Measurements from ENCODE around the gene LAPTM5.

LAPTM5 gene

GRCh38 chr1:30751830-30752650 lies 5.5 kb downstream of the LAPTM5 start:
- DNase-seq (ENCODE audit: low read depth) = no peak
- H3K4me1 ChIP-seq (ENCODE audit: control insufficient read depth, insufficient read depth, low read length) = peaks cover 8% of the 10 kb centered on the region
- no peak overlapping the region for H3K9ac ChIP-seq (ENCODE audit: low read length)
- no peaks in the 10 kb centered on the region for H3K36me3 ChIP-seq (ENCODE audit: control insufficient read depth, insufficient read depth, low read length, severe bottlenecking)
- no peak overlapping the region for H3K4me3 ChIP-seq (ENCODE audit: low read length)
- peaks cover 13% of the 10 kb centered on the region for H3K27me3 ChIP-seq (replicated peaks; ENCODE audit: control insufficient read depth, insufficient read depth, low read length)
- no peaks in the 10 kb centered on the region for H3K9me3 ChIP-seq (ENCODE audit: control insufficient read depth, low read length)

GRCh38 chr1:30750731-30751291 lies 6.8 kb downstream of the LAPTM5 start:
- no peaks in the 10 kb centered on the region for H3K4me1 ChIP-seq (ENCODE audit: control insufficient read depth, insufficient read depth, low read length)
- H3K36me3 ChIP-seq (ENCODE audit: control insufficient read depth, insufficient read depth, low read length, severe bottlenecking) = no peaks in the 10 kb centered on the region
- H3K27me3 ChIP-seq (replicated peaks; ENCODE audit: control insufficient read depth, insufficient read depth, low read length) = peaks cover 13% of the 10 kb centered on the region
- no peak for DNase-seq (ENCODE audit: low read depth)
- no peak overlapping the region for H3K9ac ChIP-seq (ENCODE audit: low read length)
- H3K4me3 ChIP-seq (ENCODE audit: low read length) = no peak overlapping the region
- H3K9me3 ChIP-seq (ENCODE audit: control insufficient read depth, low read length) = no peaks in the 10 kb centered on the region

GRCh38 chr1:30749691-30750583 lies 7.6 kb downstream of the LAPTM5 start:
- no peak overlapping the region for H3K4me3 ChIP-seq (ENCODE audit: low read length)

GRCh38 chr1:30748699-30749401 lies 8.7 kb downstream of the LAPTM5 start:
- DNase-seq (ENCODE audit: low read depth) = no peak
- Histone ChIP-seq H3K9me3 (ENCODE audit: control insufficient read depth, low read length) (no peaks in the 10 kb centered on the region), H3K36me3 (ENCODE audit: control insufficient read depth, insufficient read depth, low read length, severe bottlenecking) (no peaks in the 10 kb centered on the region), H3K4me3 (ENCODE audit: low read length) (no peak overlapping the region), H3K4me1 (ENCODE audit: control insufficient read depth, insufficient read depth, low read length) (no peaks in the 10 kb centered on the region), H3K9ac (ENCODE audit: low read length) (no peak overlapping the region), H3K27me3 (replicated peaks; ENCODE audit: control insufficient read depth, insufficient read depth, low read length) (peaks cover 13% of the 10 kb centered on the region)

More at GRCh38 chr1:30749691-30750583, 7.6 kb downstream of the LAPTM5 start:
- Histone ChIP-seq H3K27me3 (replicated peaks; ENCODE audit: control insufficient read depth, insufficient read depth, low read length) (peaks cover 13% of the 10 kb centered on the region), H3K9ac (ENCODE audit: low read length) (no peak overlapping the region), H3K4me1 (ENCODE audit: control insufficient read depth, insufficient read depth, low read length) (no peaks in the 10 kb centered on the region), H3K36me3 (ENCODE audit: control insufficient read depth, insufficient read depth, low read length, severe bottlenecking) (no peaks in the 10 kb centered on the region), H3K9me3 (ENCODE audit: control insufficient read depth, low read length) (no peaks in the 10 kb centered on the region)
- DNase-seq (ENCODE audit: low read depth) = no peak

GRCh38 chr1:30748098-30748698 lies 9.4 kb downstream of the LAPTM5 start:
- no peaks in the 10 kb centered on the region for H3K36me3 ChIP-seq (ENCODE audit: control insufficient read depth, insufficient read depth, low read length, severe bottlenecking)
- H3K4me1 ChIP-seq (ENCODE audit: control insufficient read depth, insufficient read depth, low read length) = no peaks in the 10 kb centered on the region
- no peak for DNase-seq (ENCODE audit: low read depth)
- H3K9me3 ChIP-seq (ENCODE audit: control insufficient read depth, low read length) = no peaks in the 10 kb centered on the region
- H3K9ac ChIP-seq (ENCODE audit: low read length) = no peak overlapping the region
- peaks cover 13% of the 10 kb centered on the region for H3K27me3 ChIP-seq (replicated peaks; ENCODE audit: control insufficient read depth, insufficient read depth, low read length)
- no peak overlapping the region for H3K4me3 ChIP-seq (ENCODE audit: low read length)

GRCh38 chr1:30747033-30748008 lies 10.3 kb downstream of the LAPTM5 start:
- Histone ChIP-seq H3K4me3 (ENCODE audit: low read length) (no peak overlapping the region), H3K4me1 (ENCODE audit: control insufficient read depth, insufficient read depth, low read length) (no peaks in the 10 kb centered on the region), H3K9me3 (ENCODE audit: control insufficient read depth, low read length) (no peaks in the 10 kb centered on the region), H3K27me3 (replicated peaks; ENCODE audit: control insufficient read depth, insufficient read depth, low read length) (peaks cover 11% of the 10 kb centered on the region), H3K36me3 (ENCODE audit: control insufficient read depth, insufficient read depth, low read length, severe bottlenecking) (no peaks in the 10 kb centered on the region), H3K9ac (ENCODE audit: low read length) (no peak overlapping the region)
- DNase-seq (ENCODE audit: low read depth) = no peak

GRCh38 chr1:30746212-30747032 lies 11.2 kb downstream of the LAPTM5 start:
- DNase-seq (ENCODE audit: low read depth) = no peak
- Histone ChIP-seq H3K9ac (ENCODE audit: low read length) (no peak overlapping the region), H3K9me3 (ENCODE audit: control insufficient read depth, low read length) (no peaks in the 10 kb centered on the region), H3K36me3 (ENCODE audit: control insufficient read depth, insufficient read depth, low read length, severe bottlenecking) (no peaks in the 10 kb centered on the region), H3K27me3 (replicated peaks; ENCODE audit: control insufficient read depth, insufficient read depth, low read length) (peaks cover 9% of the 10 kb centered on the region), H3K4me3 (ENCODE audit: low read length) (no peak overlapping the region), H3K4me1 (ENCODE audit: control insufficient read depth, insufficient read depth, low read length) (no peaks in the 10 kb centered on the region)

GRCh38 chr1:30745834-30746208 lies 11.8 kb downstream of the LAPTM5 start:
- H3K9me3 ChIP-seq (ENCODE audit: control insufficient read depth, low read length) = no peaks in the 10 kb centered on the region
- no peaks in the 10 kb centered on the region for H3K36me3 ChIP-seq (ENCODE audit: control insufficient read depth, insufficient read depth, low read length, severe bottlenecking)
- H3K4me1 ChIP-seq (ENCODE audit: control insufficient read depth, insufficient read depth, low read length) = no peaks in the 10 kb centered on the region
- no peak overlapping the region for H3K9ac ChIP-seq (ENCODE audit: low read length)
- no peak for DNase-seq (ENCODE audit: low read depth)
- no peak overlapping the region for H3K4me3 ChIP-seq (ENCODE audit: low read length)
- H3K27me3 ChIP-seq (replicated peaks; ENCODE audit: control insufficient read depth, insufficient read depth, low read length) = peaks cover 14% of the 10 kb centered on the region

GRCh38 chr1:30745156-30745833 lies 12.3 kb downstream of the LAPTM5 start:
- Histone ChIP-seq H3K9ac (ENCODE audit: low read length) (no peak overlapping the region), H3K4me3 (ENCODE audit: low read length) (no peak overlapping the region), H3K27me3 (replicated peaks; ENCODE audit: control insufficient read depth, insufficient read depth, low read length) (peaks cover 15% of the 10 kb centered on the region), H3K9me3 (ENCODE audit: control insufficient read depth, low read length) (no peaks in the 10 kb centered on the region), H3K4me1 (ENCODE audit: control insufficient read depth, insufficient read depth, low read length) (no peaks in the 10 kb centered on the region), H3K36me3 (ENCODE audit: control insufficient read depth, insufficient read depth, low read length, severe bottlenecking) (no peaks in the 10 kb centered on the region)
- DNase-seq (ENCODE audit: low read depth) = no peak

Data from adipocyte (in vitro differentiated cells).